ENCODE data around the gene MYOM3.

The MYOM3 gene

GRCh38 chr1:24138476-24139221 lies 26.7 kb upstream of the MYOM3 start:
- H3K4me3 ChIP-seq (replicated peaks; ENCODE audit: low read depth, low read length): no peak overlapping the region
- no peak for DNase-seq (ENCODE audit: low read depth)
- TF ChIP-seq, protein P1, sequence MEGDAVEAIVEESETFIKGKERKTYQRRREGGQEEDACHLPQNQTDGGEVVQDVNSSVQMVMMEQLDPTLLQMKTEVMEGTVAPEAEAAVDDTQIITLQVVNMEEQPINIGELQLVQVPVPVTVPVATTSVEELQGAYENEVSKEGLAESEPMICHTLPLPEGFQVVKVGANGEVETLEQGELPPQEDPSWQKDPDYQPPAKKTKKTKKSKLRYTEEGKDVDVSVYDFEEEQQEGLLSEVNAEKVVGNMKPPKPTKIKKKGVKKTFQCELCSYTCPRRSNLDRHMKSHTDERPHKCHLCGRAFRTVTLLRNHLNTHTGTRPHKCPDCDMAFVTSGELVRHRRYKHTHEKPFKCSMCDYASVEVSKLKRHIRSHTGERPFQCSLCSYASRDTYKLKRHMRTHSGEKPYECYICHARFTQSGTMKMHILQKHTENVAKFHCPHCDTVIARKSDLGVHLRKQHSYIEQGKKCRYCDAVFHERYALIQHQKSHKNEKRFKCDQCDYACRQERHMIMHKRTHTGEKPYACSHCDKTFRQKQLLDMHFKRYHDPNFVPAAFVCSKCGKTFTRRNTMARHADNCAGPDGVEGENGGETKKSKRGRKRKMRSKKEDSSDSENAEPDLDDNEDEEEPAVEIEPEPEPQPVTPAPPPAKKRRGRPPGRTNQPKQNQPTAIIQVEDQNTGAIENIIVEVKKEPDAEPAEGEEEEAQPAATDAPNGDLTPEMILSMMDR (IDR thresholded peaks at IDR 0.05; ENCODE audit: low read length, missing control alignments): no peak

DNA sequence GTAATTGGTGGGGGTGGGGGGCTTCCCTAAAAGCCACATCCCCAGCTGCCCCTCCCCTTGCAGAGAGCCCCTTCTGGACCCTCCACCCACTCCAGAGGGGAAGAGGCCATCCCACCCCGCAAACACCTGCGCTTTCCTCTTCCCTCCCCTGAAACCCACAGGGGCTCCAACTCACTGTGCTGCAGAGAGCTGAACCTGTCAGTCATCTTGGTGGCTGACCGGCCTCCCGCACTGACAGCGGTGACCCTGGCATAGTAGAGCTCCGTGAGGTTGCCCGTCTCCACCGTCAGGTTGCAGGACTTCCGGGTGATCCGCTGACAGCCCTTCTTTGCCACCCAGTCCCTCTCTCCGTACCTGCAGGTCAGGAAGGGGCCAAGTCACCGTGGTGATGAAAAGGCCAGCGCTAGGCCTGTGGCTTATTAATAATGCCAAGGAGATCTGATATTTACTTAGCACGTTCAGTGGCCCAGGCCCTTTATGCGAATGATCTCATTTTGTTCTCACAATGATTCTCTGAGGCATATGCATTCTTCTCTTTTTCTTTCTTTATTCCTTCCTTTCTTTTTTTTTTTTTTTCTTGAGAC lies 25.1 kb upstream of the MYOM3 start:
- no peak for DNase-seq (ENCODE audit: low read depth)
- TF ChIP-seq, protein P1 (IDR thresholded peaks at IDR 0.05; ENCODE audit: low read length, missing control alignments): no peak
- no peak overlapping the region for H3K4me3 ChIP-seq (replicated peaks; ENCODE audit: low read depth, low read length)

GRCh38 chr1:24134376-24134775 lies 22.4 kb upstream of the MYOM3 start:
- H3K4me3 ChIP-seq (replicated peaks; ENCODE audit: low read depth, low read length): no peak overlapping the region
- no peak for DNase-seq (ENCODE audit: low read depth)
- TF ChIP-seq, protein P1 (IDR thresholded peaks at IDR 0.05; ENCODE audit: low read length, missing control alignments): no peak

DNA sequence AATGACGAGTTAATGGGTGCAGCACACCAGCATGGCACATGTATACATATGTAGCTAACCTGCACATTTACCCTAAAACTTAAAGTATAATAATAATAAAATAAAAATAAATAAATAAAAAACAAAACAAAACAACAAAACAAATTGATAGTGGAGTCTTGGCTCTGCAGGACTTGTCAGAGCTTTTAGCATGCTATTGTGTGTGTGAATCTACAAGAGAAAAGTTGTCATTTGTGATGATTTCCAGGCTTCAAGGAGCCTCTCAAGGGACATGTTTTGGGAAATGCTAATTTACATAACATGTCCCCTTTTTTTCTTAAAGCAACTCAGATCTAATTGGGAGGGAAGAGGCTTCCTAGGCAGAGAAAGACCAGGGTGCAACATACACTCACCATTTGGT lies 21.9 kb upstream of the MYOM3 start:
- TF ChIP-seq, protein P1 (IDR thresholded peaks at IDR 0.05; ENCODE audit: low read length, missing control alignments): no peak
- no peak overlapping the region for H3K4me3 ChIP-seq (replicated peaks; ENCODE audit: low read depth, low read length)
- DNase-seq (ENCODE audit: low read depth): no peak

DNA sequence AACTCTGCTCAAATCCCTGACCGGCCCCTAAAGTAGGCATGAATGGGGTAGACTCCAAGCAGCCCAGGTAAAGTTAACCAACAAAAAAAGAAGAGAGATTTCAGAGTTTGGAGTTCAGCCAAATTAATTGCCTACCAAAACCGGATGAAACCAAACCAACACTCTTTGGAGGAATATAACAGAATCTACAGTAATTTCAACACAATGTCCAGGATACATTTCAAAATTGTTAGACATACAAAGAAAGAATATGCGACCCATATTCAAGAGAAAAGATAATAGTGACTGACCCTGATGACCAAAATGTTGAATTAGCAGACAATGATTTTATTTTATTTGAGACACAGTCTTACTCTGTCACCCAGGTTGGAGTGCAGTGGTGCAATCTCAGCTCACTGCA lies 18.4 kb upstream of the MYOM3 start:
- no peak for DNase-seq (ENCODE audit: low read depth)
- TF ChIP-seq, protein P1 (IDR thresholded peaks at IDR 0.05; ENCODE audit: low read length, missing control alignments): no peak

DNA sequence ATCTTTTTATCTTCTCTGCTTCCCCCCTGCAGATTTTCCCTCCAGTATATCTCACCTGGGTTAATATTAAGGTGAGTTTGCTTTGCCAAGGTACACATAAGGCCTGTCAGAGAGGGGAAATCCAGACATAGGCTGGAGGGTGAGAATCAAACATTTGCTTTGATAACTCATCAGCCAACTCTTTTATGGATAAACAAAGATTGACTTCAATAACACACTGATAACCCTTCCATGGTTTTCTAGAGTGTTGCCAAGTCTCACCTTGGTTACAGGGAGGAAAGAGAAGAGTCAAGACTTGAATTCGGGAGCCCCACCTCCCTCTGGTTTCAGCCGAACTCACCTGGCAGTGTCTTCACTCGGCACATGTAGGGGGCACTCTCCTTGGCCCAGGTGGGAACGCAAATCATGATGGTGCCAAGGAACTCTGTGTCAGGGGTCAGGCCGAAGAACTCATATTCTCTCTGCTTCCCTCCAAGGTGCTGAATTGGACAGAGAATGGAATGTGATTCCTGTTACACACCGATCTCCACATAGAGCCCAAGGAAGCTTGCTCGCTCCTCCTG lies 15.9 kb upstream of the MYOM3 start:
- no peak overlapping the region for H3K4me3 ChIP-seq (replicated peaks; ENCODE audit: low read depth, low read length)
- DNase-seq (ENCODE audit: low read depth): no peak
- TF ChIP-seq, protein P1 (IDR thresholded peaks at IDR 0.05; ENCODE audit: low read length, missing control alignments): no peak

More for the DNA sequence above, 18.4 kb upstream of the MYOM3 start:
- H3K4me3 ChIP-seq (replicated peaks; ENCODE audit: low read depth, low read length): no peak overlapping the region
